Skeletal muscle tissue (tissue), 2 donors: ENCODE results near the gene FGF18. TPM values are rescaled to one million over a fixed set of nuclear protein-coding genes. Genes with fewer than 3 reads are reported as not detected.

ENCODE experiments used
- small RNA-seq: library from RNA; depleted of rRNA; stranded (forward); fragments of <200 nt; gene quantifications from one replicate; pipeline ENCODE3, GENCODE V24; 2014
- total RNA-seq: library from RNA; depleted of rRNA; stranded (reverse); fragments of >200 nt; gene quantifications from one replicate; pipeline ENCODE4 v1.2.3, GENCODE V29; 2014

The FGF18 gene
- total RNA-seq, 1 donor from 2014 or later = 3.1 TPM

Small RNA genes lying within 50 kb of the gene (small RNA-seq; reads per million reads assigned to genes)
- 3.4 reads per million, percentile 88 among the genes with 10 or more reads in this experiment for gene MIR3912

Other genes with a start within 250 kb of the FGF18 start
- gene TLX3, start 110.4 kb upstream of the FGF18 start, total RNA-seq = not detected
- gene NPM1, start 31.8 kb upstream of the FGF18 start, total RNA-seq = 713 TPM